ENCODE results near the gene KIAA1671. TPM values are rescaled to one million over a fixed set of nuclear protein-coding genes. Genes with fewer than 3 reads are reported as not detected.
A peak's percentile ranks its signal among the peaks of the same experiment; 100 is the strongest.

KIAA1671 gene
- total and polyA plus RNA-seq, 4 donors: 8.7 to 35.9 (median 19.1) TPM

DNA sequence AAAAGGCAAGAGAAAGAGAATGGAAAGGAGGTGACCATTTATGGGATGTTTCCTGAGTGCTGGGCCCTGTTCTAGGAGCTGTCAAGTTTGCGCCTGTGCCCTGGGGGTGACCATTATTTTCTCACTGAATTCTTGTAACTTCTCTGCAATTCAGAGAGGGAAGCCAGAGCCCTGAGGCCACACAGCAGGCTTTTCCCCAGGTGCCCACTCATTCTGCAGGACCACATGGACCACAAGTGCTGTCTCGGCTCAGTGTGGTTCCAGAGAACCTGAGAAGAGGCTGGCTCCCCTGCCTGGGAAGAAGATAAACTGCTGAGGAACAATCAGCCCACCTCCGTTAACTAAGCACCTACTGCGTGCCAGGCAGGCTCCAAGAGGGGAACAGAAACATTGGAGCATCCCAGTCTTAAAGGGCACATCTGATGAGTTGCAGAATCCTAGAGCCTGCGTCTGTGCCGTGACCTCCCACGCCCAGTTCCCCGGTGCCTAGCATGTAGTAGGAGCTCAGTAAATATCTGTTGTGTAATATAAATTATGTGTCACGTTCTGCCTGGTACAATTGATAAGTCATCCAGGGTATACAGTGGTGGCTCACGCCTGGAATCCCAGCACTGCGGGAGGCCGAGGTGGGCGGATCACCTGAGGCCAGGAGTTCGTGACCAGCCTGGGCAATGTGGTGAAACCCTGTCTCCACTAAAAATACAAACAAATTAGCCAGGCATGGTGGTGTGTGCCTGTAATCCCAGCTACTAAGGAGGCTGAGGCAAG lies 215.5 kb downstream of the KIAA1671 start:
- Histone ChIP-seq H3K9me3 (ENCODE audit: control insufficient read depth in 4 of 4, low read length in 3 of 4) (no peaks in the 10 kb centered on the region), H3K36me3 (ENCODE audit: control insufficient read depth in 4 of 4, insufficient read depth in 3 of 4, low read depth in 1 of 4, low read length in 3 of 4) (peaks cover 0 to 5% (median 4%) of the 10 kb centered on the region in 4 donors), H3K9ac (ENCODE audit: low read depth in 1 of 2, low read length in 2 of 2) (peak overlapping the region in 1 of 2 donors; percentile 17), H3K4me1 (ENCODE audit: control insufficient read depth in 4 of 4, insufficient read depth in 4 of 4, low read length in 3 of 4) (peaks cover 28 to 63% (median 50%) of the 10 kb centered on the region in 4 donors), H3K27ac (ENCODE audit: low read depth in 1 of 2, low read length in 2 of 2) (peak overlapping the region; percentile 90), H3K27me3 (ENCODE audit: control insufficient read depth in 4 of 4, insufficient read depth in 4 of 4, low read length in 3 of 4) (no peaks in the 10 kb centered on the region), H3K4me3 (ENCODE audit: low read depth in 1 of 3, low read length in 3 of 3) (no peak overlapping the region)
- no peak for DNase-seq (ENCODE audit: low spot score)
- TF ChIP-seq, protein P1, sequence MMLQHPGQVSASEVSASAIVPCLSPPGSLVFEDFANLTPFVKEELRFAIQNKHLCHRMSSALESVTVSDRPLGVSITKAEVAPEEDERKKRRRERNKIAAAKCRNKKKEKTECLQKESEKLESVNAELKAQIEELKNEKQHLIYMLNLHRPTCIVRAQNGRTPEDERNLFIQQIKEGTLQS (IDR thresholded peaks at IDR 0.05): no peak
- TF ChIP-seq RAD21 (IDR thresholded peaks at IDR 0.05) (peak; percentile 3 to 8), GABPA (IDR thresholded peaks at IDR 0.05 in 1 of 2, conservative IDR thresholded peaks at IDR 0.05 in 1 of 2) (peak in 1 of 2 donors; percentile 19), SP1 (IDR thresholded peaks at IDR 0.05) (peak; percentile 59), FOXA2 (IDR thresholded peaks at IDR 0.05) (peak; percentile 60), TAF1 (conservative IDR thresholded peaks at IDR 0.05) (no peak), FOXA1 (IDR thresholded peaks at IDR 0.05) (no peak), JUND (IDR thresholded peaks at IDR 0.05) (peak in 1 of 2 donors; percentile 82), RXRA (IDR thresholded peaks at IDR 0.05) (peak; percentile 88 to 96), YY1 (IDR thresholded peaks at IDR 0.05) (peak; percentile 49), NR2F2 (IDR thresholded peaks at IDR 0.05) (no peak), HNF4G (IDR thresholded peaks at IDR 0.05) (no peak), HNF4A (conservative IDR thresholded peaks at IDR 0.05) (peak; percentile 44 to 83), EGR1 (IDR thresholded peaks at IDR 0.05; ENCODE audit: low read depth in 2 of 2) (peak in 1 of 2 donors; percentile 44)
- TF ChIP-seq, protein P2, sequence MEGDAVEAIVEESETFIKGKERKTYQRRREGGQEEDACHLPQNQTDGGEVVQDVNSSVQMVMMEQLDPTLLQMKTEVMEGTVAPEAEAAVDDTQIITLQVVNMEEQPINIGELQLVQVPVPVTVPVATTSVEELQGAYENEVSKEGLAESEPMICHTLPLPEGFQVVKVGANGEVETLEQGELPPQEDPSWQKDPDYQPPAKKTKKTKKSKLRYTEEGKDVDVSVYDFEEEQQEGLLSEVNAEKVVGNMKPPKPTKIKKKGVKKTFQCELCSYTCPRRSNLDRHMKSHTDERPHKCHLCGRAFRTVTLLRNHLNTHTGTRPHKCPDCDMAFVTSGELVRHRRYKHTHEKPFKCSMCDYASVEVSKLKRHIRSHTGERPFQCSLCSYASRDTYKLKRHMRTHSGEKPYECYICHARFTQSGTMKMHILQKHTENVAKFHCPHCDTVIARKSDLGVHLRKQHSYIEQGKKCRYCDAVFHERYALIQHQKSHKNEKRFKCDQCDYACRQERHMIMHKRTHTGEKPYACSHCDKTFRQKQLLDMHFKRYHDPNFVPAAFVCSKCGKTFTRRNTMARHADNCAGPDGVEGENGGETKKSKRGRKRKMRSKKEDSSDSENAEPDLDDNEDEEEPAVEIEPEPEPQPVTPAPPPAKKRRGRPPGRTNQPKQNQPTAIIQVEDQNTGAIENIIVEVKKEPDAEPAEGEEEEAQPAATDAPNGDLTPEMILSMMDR (IDR thresholded peaks at IDR 0.05; ENCODE audit: low read depth, low read length, missing input control): no peak
- TF ChIP-seq, protein P3, sequence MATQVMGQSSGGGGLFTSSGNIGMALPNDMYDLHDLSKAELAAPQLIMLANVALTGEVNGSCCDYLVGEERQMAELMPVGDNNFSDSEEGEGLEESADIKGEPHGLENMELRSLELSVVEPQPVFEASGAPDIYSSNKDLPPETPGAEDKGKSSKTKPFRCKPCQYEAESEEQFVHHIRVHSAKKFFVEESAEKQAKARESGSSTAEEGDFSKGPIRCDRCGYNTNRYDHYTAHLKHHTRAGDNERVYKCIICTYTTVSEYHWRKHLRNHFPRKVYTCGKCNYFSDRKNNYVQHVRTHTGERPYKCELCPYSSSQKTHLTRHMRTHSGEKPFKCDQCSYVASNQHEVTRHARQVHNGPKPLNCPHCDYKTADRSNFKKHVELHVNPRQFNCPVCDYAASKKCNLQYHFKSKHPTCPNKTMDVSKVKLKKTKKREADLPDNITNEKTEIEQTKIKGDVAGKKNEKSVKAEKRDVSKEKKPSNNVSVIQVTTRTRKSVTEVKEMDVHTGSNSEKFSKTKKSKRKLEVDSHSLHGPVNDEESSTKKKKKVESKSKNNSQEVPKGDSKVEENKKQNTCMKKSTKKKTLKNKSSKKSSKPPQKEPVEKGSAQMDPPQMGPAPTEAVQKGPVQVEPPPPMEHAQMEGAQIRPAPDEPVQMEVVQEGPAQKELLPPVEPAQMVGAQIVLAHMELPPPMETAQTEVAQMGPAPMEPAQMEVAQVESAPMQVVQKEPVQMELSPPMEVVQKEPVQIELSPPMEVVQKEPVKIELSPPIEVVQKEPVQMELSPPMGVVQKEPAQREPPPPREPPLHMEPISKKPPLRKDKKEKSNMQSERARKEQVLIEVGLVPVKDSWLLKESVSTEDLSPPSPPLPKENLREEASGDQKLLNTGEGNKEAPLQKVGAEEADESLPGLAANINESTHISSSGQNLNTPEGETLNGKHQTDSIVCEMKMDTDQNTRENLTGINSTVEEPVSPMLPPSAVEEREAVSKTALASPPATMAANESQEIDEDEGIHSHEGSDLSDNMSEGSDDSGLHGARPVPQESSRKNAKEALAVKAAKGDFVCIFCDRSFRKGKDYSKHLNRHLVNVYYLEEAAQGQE (IDR thresholded peaks at IDR 0.05): peak; percentile 33
- TF ChIP-seq, protein P4, sequence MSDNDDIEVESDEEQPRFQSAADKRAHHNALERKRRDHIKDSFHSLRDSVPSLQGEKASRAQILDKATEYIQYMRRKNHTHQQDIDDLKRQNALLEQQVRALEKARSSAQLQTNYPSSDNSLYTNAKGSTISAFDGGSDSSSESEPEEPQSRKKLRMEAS (IDR thresholded peaks at IDR 0.05): peak; percentile 61
- TF ChIP-seq, protein P5, sequence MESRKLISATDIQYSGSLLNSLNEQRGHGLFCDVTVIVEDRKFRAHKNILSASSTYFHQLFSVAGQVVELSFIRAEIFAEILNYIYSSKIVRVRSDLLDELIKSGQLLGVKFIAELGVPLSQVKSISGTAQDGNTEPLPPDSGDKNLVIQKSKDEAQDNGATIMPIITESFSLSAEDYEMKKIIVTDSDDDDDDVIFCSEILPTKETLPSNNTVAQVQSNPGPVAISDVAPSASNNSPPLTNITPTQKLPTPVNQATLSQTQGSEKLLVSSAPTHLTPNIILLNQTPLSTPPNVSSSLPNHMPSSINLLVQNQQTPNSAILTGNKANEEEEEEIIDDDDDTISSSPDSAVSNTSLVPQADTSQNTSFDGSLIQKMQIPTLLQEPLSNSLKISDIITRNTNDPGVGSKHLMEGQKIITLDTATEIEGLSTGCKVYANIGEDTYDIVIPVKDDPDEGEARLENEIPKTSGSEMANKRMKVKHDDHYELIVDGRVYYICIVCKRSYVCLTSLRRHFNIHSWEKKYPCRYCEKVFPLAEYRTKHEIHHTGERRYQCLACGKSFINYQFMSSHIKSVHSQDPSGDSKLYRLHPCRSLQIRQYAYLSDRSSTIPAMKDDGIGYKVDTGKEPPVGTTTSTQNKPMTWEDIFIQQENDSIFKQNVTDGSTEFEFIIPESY (IDR thresholded peaks at IDR 0.05): peak; percentile 76
- 53% methylated on average over 14 of the region's 14 CpGs for WGBS

Measured in liver (tissue), 9 donors.